Naive B cell (primary cell): ENCODE data around the gene FLOT1. TPM values are rescaled to one million over a fixed set of nuclear protein-coding genes. Genes with fewer than 3 reads are reported as not detected.
A peak's percentile ranks its signal among the peaks of the same experiment; 100 is the strongest.

ENCODE experiments used
- ATAC-seq, 2 donors: fragments of 150-1000 bp; cut with Tn5 transposase; 2 replicates each; pipeline ENCODE4 v1.10.0; 2021; ENCODE audit warnings: low read depth in 2 of 2, mild to moderate bottlenecking in 2 of 2, moderate library complexity in 2 of 2
- DNase-seq: peaks from one replicate; pipeline ENCODE4 v3.0.0; 2022
- H3K27ac Mint-ChIP-seq, 6 donors: one replicate each; pipeline ENCODE4 v1.8.0; 2020 to 2022; ENCODE audit warnings: mild to moderate bottlenecking in 6 of 6, mixed read lengths in 6 of 6, moderate library complexity in 5 of 6, inconsistent platforms in 2 of 6
- H3K27me3 Mint-ChIP-seq, 3 donors: one replicate each; pipeline ENCODE4 v1.8.0; 2021 to 2022; ENCODE audit warnings: mixed read lengths in 3 of 3, mild to moderate bottlenecking in 1 of 3
- H3K36me3 Mint-ChIP-seq, 2 donors: one replicate each; pipeline ENCODE4 v1.8.0; 2020 to 2022; ENCODE audit warnings: mixed read lengths in 2 of 2, inconsistent platforms in 1 of 2, mild to moderate bottlenecking in 1 of 2
- H3K4me1 Mint-ChIP-seq, 3 donors: one replicate each; pipeline ENCODE4 v1.8.0; 2020 to 2022; ENCODE audit warnings: mixed read lengths in 3 of 3, inconsistent platforms in 1 of 3, mild to moderate bottlenecking in 1 of 3, moderate library complexity in 1 of 3
- H3K4me3 Mint-ChIP-seq, 8 donors: one replicate each; pipeline ENCODE4 v1.8.0; 2020 to 2022; ENCODE audit warnings: mild to moderate bottlenecking in 8 of 8, mixed read lengths in 8 of 8, moderate library complexity in 8 of 8, inconsistent platforms in 2 of 8
- H3K9me3 Mint-ChIP-seq, 7 donors: one replicate each; pipeline ENCODE4 v1.8.0; 2020 to 2022; ENCODE audit warnings: mixed read lengths in 7 of 7, mild to moderate bottlenecking in 5 of 7, inconsistent platforms in 2 of 7, moderate library complexity in 1 of 7
- polyA plus RNA-seq, 6 donors: library from polyadenylated mRNA; unstranded; fragments of 300-500 nt; fragmentation: Illumina TruSeq; gene quantifications; one replicate each; pipeline ENCODE4 v1.2.3, GENCODE V29; 2021; ENCODE audit warnings: low read depth in 6 of 6

Gene FLOT1
- polyA plus RNA-seq, 6 donors from 2014 or later, result 43.5 to 65.2 (median 52.4) TPM

DNA sequence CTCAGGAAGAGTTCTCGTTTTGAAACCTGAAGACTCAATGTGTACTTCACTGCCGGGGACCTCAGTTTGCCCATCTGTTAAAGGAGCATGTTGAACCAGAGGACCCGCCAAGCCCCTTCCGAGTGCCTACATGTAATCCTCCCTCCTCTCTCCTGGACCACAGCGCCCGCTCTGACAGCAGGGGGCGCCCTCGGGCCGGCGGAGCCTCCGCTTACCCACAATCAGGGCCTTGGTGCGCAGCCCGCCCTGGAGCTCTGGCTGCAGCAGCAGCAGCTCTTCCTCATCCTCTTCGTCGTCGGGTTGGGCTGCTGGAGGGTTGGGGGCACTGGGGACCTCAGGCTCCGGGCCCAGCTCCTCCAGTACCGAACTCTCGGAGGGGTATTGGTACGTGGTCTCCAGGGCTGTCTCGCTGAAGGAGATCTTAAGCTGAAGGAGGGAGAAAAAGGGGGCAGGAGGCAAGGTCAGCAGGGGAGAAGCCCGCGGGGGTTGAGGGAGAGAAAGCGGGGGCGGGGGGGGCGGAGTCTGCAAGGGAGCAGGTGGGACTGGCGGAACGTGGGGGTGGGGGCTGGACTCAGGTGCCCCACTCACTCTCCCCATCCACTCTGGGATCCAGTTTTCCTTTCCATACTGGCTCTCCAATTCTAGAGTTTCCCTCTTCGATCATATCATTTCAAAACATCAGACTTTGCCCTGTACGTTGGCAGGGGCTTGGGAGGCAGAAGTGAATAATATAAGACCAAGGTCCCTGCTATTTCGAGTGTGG is 63.3 kb downstream of the FLOT1 start:
- DNase-seq, result peak; percentile 91
- Mint-ChIP-seq H3K36me3 (peaks cover 8 to 44% of the 10 kb centered on the region in 2 donors), H3K27ac (peak overlapping the region in 5 of 6 donors; percentile 27 to 95 (median 83)), H3K27me3 (no peaks in the 10 kb centered on the region), H3K4me1 (peaks cover 53 to 58% (median 54%) of the 10 kb centered on the region in 3 donors), H3K4me3 (peak overlapping the region; percentile 93 to 100 (median 98)), H3K9me3 (no peaks in the 10 kb centered on the region)
- peak; percentile 42 to 51 for ATAC-seq

Other genes starting within 250 kb of the FLOT1 start
- 10 to 100 TPM; 23.8 to 47.4 (median 36.8) TPM for gene GNL1, start 186.2 kb downstream of the FLOT1 start, polyA plus RNA-seq
- gene PRR3, start 185.4 kb downstream of the FLOT1 start, polyA plus RNA-seq, result 10 to 100 TPM in 4 of 6 donors, 1 to 10 TPM in 2; 8.1 to 14.2 (median 11.2) TPM
- gene ABCF1, start 171.2 kb downstream of the FLOT1 start, polyA plus RNA-seq, result 10 to 100 TPM; 11.5 to 31.0 (median 19.3) TPM
- 10 to 100 TPM in 5 of 6 donors, 1 to 10 TPM in 1; 7.8 to 27.9 (median 25.9) TPM for gene PPP1R10, start 125.4 kb downstream of the FLOT1 start, polyA plus RNA-seq
- gene MRPS18B, start 124.8 kb downstream of the FLOT1 start, polyA plus RNA-seq, result 100 to 1,000 TPM; 101 to 221 (median 142) TPM
- gene ATAT1, start 115.8 kb downstream of the FLOT1 start, polyA plus RNA-seq, result 1 to 10 TPM in 5 of 6 donors, under 1 TPM in 1; 0.79 to 4.1 (median 2.0) TPM
- gene C6orf136, start 95.6 kb downstream of the FLOT1 start, polyA plus RNA-seq, result 10 to 100 TPM in 4 of 6 donors, 1 to 10 TPM in 2; 8.1 to 15.5 (median 12.2) TPM
- 10 to 100 TPM in 5 of 6 donors, 1 to 10 TPM in 1; 4.2 to 27.0 (median 16.1) TPM for gene DHX16, start 69.7 kb downstream of the FLOT1 start, polyA plus RNA-seq
- gene PPP1R18, start 56.0 kb downstream of the FLOT1 start, polyA plus RNA-seq, result 100 to 1,000 TPM in 1 of 6 donors, 10 to 100 TPM in 5; 70.3 to 103 (median 82.6) TPM
- gene NRM, start 51.7 kb downstream of the FLOT1 start, polyA plus RNA-seq, result 10 to 100 TPM; 37.3 to 72.1 (median 45.4) TPM
- 1 to 10 TPM; 2.0 to 8.3 (median 3.5) TPM for gene MDC1, start 25.4 kb downstream of the FLOT1 start, polyA plus RNA-seq
- gene TUBB, start 22.3 kb downstream of the FLOT1 start, polyA plus RNA-seq, result 100 to 1,000 TPM in 1 of 6 donors, 10 to 100 TPM in 5; 37.9 to 104 (median 73.3) TPM
- under 1 TPM in 1 of 6 donors, not detected in 5; 0.31 TPM for gene IER3, start 1.9 kb upstream of the FLOT1 start, polyA plus RNA-seq
- gene DDR1, start 141.8 kb upstream of the FLOT1 start, polyA plus RNA-seq, result 1 to 10 TPM; 3.6 to 8.0 (median 4.4) TPM
- 10 to 100 TPM in 3 of 6 donors, 1 to 10 TPM in 3; 7.6 to 11.5 (median 9.6) TPM for gene GTF2H4, start 165.5 kb upstream of the FLOT1 start, polyA plus RNA-seq
- gene VARS2, start 171.6 kb upstream of the FLOT1 start, polyA plus RNA-seq, result 10 to 100 TPM in 5 of 6 donors, 1 to 10 TPM in 1; 1.2 to 28.4 (median 19.4) TPM
- gene SFTA2, start 189.5 kb upstream of the FLOT1 start, polyA plus RNA-seq, result under 1 TPM in 1 of 6 donors, not detected in 5; 0.38 TPM
- not detected for gene MUCL3, start 198.3 kb upstream of the FLOT1 start, polyA plus RNA-seq
- not detected for gene MUC21, start 241.0 kb upstream of the FLOT1 start, polyA plus RNA-seq